Skin epidermis (tissue), 12 donors: ENCODE measurements around the gene DHCR7.

ENCODE experiments used
- H3K27ac ChIP-seq, 21 experiments: fragments of 200-600 bp; sonication (generic) in 11 of 21; one replicate each; pipeline ENCODE4 v1.5.0; 2020; ENCODE audit warnings: mild to moderate bottlenecking in 3 of 21, inconsistent platforms in 2 of 21, moderate library complexity in 2 of 21
- H3K4me3 ChIP-seq, 7 experiments: fragments of 200-600 bp; sonication (generic) in 2 of 7; one replicate each; pipeline ENCODE4 v1.5.0; 2020; ENCODE audit warnings: inconsistent platforms in 2 of 7, mild to moderate bottlenecking in 2 of 7, moderate library complexity in 1 of 7

DHCR7 gene, protein sequence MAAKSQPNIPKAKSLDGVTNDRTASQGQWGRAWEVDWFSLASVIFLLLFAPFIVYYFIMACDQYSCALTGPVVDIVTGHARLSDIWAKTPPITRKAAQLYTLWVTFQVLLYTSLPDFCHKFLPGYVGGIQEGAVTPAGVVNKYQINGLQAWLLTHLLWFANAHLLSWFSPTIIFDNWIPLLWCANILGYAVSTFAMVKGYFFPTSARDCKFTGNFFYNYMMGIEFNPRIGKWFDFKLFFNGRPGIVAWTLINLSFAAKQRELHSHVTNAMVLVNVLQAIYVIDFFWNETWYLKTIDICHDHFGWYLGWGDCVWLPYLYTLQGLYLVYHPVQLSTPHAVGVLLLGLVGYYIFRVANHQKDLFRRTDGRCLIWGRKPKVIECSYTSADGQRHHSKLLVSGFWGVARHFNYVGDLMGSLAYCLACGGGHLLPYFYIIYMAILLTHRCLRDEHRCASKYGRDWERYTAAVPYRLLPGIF

DNA sequence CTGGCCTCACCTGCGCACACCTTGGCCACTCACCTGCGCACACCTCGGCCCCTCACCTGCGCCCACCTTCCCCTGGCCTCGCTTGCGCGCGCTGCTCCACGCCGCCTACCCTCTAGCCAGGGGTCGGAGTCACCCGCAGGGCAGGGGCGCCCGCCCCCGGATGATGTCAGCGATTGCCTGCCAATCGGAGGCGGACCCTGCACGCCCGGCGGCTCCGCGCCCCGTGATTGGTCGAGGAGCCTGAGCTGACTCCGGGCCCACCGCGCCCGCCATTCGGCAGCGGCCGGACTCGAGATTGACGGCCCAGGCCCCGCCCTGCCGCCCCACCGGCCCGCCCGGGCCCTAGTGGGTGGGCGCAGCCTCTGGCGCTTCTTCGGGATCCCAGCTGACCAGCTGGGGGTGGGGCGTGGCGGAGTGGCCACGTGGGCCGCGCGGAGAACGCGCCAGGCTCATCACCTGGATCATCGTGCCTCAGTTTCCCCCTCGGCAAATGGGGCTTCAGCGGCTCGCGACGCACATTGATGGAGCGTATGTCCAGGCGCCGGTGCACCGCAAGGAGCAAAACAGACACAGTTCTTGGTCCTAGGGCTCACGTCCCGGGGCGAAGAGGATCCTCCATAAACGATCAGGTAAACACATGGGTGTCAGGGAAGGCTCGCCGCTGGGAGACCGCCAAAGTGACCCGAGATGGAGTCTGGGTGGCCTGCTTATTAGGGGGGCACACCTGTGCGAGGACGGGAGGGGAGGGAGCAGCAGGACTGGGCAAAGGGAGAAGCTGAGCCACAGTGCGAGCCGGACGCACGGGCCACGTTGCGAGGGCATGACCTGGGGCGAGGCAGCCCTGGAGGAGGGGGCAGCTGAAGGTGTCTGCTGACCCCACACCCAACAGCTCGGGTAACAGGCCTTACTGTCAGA lies at the start of gene DHCR7:
TSS of gene DHCR7 (minus strand) at position 137 of the 915 bp plus-strand sequence. CDS start 3,441 bp downstream, outside the sequence.
- peak within 1 kb of the TSS; percentile 54 to 78 (median 63) for H3K4me3 ChIP-seq
- peak within 1 kb of the TSS in 20 of 21 experiments; percentile 39 to 85 (median 70) for H3K27ac ChIP-seq

DNA sequence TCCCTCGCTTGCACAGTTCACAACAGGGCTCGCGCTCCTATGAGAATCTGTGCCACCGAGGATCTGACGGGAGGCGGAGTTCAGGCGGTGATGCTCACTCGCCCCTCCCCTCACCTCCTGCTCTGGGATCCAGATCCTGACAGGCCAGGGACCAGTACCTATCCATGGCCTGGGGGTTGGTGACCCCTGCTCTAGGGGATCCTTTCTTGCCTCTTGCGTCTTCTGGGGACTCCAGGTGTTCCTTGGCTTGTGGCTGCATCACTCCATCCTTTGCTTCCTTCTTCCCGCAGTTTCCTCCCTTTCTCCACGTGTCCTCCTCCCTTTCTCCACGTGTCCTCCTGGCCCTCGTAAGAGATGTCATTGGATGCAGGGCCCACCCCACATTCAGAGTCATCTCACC lies 48.2 kb upstream of the DHCR7 start:
- H3K27ac ChIP-seq: no peak overlapping the region
- H3K4me3 ChIP-seq: no peak overlapping the region

DNA sequence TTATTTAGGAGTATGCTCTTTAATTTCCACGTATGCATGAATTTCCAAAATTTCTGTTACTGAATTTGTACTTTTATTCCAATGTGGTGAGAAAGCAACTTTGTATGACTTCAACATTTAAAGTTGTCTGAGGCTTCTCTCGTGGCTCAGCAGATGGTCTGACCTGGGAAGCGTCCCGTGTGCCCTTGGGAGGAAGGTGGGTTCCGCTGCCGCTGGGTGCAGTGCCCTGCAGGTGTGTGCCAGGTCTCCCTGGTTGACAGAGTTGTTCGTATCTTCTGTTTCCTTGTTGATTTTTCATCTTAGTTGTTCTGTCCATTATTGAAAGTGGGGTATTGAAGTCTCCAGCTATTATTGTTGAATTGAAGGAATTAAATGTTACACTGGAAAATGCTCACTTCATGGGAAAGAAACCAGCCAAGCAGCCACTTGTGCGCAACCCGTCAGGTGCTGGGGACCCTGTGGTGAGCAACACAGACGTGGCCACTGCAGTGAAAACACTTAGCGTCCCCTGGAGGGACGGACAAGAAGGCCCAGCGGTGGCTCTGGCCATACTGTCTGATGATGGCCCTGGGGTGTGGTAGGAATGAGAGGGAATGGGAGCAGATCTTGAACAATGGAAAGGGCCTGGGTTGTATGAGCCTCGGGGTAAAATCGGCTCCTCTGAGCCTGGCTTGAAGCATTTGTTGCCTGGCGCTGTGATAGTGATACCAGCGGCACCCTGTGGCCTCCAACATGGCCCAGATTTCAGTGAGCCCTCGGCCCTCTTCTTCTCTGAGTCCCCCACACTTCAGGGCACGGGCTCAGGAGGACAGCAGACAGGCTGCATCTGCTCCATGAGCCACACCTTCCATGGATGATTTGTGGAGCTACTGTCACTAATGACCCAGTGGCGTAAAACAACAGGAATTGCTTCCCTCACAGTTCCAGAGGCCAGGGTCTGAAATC lies 47.4 kb upstream of the DHCR7 start:
- no peak overlapping the region for H3K27ac ChIP-seq
- no peak overlapping the region for H3K4me3 ChIP-seq

DNA sequence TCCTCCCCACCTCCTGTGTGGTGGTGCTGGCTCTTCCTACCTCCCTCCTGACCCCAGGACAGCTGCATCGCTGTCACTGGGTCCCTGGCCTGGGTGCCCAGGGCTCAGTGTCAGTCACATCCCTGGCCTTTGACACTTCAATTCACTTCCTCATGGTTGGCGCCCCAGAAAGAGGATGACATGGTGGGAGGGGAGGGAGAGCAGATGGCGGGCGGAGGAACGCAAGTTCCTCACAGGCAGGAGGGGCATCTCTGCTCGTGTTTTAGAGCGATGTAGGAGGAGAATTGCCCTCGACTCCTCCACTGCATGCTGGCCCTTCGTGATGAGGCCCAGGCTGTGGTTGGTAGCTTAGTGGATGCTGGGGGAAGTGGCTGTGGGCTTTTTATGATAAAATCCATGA lies 43.7 kb upstream of the DHCR7 start:
- Histone ChIP-seq H3K27ac (no peak overlapping the region), H3K4me3 (no peak overlapping the region)

DNA sequence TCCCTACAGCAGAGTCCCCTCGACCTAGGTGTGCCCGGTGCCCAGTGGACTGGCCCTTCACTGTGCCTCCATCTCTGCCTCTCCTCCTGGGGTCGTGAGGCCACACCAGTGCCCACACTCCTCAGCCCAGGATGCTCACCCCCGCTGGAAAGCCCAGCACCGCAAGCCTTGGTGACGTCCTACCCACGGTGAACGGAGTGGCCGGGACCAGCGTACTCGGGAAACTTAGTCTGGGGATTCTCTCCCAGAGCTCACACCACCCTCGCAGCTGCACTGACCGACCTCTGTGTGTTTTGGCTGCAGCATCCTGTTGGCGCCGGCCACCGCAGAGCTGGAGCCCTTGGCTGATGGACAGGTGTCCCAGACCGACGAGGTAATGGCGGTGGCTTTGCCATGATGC lies 43.3 kb upstream of the DHCR7 start:
- no peak overlapping the region for H3K4me3 ChIP-seq
- no peak overlapping the region for H3K27ac ChIP-seq

DNA sequence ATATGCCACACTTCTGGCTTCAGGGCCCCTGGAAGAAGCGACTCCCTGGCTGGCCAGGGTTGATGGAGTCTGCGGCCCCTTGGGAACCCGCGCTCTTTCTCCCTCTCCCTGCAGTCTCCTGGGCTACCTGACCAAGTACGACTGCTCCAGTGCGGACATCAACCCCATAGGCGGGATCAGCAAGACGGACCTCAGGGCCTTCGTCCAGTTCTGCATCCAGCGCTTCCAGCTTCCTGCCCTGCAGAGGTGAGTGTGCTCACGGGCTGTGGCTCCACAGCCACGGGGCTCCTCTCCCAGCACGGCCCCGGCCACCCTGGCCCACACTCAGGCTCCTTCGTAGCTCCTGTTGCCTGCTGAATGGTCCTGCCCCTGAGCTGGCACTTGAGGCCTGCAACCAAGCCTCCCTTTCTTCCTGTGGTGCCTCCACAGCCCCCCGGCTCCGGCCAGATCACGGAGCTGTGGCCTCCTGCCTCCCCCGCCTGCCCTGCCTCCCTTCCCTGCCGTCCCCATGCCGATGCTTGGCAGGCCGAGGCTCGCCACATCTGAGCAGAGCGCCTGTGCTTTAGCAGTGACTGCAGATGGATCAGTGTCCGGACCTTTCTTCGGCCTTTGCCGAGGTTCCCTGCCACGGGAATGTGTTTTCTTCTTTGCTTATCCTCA lies 42.7 kb upstream of the DHCR7 start:
- Histone ChIP-seq H3K4me3 (no peak overlapping the region), H3K27ac (no peak overlapping the region)

DNA sequence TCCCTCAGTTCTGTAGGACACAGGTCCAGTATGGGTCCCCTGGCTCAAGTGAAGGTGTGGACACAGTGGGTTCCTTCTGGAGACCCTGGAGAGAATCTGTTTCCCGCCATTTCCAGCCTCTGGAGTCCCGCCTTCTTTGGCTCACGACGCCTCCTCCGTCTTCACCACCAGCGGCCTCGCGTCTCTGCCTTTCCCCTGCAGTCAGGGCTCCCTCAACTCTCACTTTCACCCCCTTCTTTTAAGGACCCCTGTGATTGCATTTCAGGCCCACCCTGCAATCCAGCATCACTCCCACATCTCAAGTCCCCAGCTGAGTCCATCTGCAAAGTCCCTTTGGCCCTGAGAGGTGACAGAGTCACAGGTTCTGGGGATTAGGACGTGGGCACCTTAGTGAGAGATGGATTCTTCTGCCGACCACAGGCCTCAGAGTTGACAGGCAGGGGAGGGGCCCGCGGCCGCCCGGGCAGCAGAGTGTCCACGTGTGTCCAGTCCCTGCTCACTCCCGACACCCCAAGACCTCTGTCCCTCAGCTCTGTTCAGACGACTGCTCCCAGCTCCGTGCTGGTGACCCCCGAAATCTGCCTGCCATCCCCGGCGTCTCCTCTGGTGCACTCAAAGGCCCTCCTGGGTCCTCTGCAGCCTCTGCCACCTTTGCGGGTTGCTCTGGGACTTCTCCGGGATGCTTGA lies 42.0 kb upstream of the DHCR7 start:
- no peak overlapping the region for H3K27ac ChIP-seq

DNA sequence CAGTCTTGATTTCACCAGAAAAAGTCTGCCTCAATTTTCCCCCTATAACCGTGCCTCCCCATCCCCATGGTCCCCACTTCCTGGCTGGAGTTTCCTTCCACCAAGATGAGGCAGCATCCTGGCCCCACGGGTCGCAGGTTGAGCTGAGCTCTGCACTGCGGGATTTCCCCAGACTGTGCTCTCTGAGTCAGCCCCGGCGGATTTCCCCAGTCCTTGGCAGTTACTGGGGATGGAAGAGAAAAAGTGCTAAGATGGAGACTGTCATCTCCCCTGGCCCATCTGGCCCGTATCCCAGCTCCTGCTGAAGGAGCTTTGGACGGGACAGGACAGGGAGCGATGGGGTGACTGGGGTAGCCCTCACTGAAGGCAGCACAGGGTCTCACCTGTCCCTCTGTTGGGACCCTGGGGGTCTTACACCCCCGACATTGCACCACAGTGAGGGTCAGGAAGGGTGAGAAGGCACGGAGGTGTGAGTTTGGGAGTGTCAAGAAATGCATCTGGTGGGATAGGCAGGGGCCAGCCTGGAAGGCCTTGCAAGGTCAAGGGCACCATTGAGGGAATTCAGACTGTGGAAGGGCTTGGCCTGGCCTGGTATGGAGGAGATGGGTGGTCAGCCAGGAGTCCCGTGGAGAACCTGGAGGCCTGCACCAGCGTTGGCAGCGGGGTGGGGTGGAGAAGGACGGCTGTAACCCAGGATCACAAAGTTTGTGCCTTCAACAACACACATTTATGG lies 41.3 kb upstream of the DHCR7 start:
- H3K27ac ChIP-seq: peak overlapping the region in 2 of 21 experiments; percentile 22 to 66
- H3K4me3 ChIP-seq: no peak overlapping the region

More for the DNA sequence above, 42.0 kb upstream of the DHCR7 start:
- H3K4me3 ChIP-seq: no peak overlapping the region

DNA sequence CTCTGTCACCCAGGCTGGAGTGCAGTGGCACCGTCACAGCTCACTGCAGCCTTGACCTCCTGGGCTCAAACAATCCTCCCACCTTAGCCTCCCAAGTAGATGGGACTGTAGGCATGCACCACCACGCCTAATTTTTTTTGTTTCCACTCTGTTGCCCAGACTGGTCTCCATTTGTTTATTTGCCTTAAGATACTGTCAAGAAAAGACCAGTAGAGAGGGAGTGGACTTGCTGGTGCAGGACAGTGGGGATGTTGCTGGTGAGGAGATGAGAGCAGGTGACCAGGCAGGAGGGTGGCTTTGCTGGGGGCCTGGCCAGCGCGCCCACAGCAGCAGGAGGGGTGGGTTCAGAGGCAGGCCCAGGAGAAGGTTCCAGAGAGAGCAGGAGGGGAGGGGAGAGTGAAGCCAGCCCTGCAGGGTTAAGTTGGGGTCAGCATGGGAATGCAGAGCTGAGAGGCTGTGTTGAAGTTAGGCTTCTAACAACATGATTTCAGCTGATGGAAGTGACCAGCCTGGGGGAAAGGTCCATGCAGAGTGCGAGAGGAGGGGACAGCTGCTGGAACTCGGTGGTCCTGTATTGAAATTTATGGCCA lies 40.6 kb upstream of the DHCR7 start:
- Histone ChIP-seq H3K4me3 (no peak overlapping the region), H3K27ac (peak overlapping the region in 5 of 21 experiments; percentile 11 to 66 (median 33))

DNA sequence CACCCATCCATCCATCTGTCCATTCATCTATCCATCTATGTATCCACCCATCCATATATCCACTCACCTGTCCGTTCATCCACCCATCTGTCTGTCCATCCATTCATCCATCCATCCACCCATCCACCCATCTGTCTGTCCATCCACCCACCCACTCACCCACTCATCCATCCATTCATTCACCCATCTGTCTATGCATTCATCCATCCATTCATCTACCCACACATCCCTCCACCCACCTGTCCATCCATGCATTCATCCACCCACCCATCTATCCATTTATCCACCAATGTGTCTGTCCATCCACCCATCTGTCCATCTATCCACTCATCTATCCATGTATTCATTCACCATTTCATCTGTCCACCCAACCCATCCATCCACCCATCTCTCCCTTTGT lies 38.1 kb upstream of the DHCR7 start:
- no peak overlapping the region for H3K27ac ChIP-seq
- H3K4me3 ChIP-seq: no peak overlapping the region

DNA sequence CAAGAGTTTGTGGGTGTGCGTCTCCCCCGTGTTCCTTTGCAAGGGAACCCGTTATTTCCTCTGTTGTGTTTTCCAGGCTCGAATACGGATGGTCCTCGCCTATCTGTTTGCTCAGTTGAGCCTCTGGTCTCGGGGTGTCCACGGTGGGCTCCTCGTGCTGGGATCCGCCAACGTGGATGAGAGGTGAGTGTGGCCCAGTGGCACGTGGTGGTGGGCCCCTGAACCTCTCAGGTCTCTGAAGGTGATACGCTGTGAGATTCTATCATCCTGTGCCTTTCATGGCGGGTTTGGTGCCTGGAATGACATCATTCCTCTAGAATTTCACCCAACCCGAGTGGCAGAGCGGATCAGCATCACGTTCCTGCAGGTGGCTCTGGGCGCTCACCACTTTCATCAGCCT lies 37.3 kb upstream of the DHCR7 start:
- Histone ChIP-seq H3K27ac (no peak overlapping the region), H3K4me3 (no peak overlapping the region)

DNA sequence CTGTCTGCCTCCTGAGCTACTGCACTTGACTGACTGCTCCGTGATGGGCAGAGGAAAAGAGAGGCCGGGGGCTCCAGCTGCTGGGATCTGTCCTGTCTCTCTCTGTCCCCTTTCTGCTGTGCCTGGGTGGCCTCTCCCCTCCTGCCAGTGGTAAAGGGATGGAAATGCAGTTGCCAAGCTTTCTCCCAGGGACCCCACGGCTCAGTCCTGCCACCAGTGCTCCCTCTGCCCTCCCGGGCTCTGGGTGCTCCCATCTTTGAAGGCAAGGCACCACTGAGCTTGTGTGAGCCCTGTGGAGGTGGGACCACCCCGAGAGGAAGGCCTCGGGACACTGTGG lies 36.8 kb upstream of the DHCR7 start:
- no peak overlapping the region for H3K4me3 ChIP-seq

DNA sequence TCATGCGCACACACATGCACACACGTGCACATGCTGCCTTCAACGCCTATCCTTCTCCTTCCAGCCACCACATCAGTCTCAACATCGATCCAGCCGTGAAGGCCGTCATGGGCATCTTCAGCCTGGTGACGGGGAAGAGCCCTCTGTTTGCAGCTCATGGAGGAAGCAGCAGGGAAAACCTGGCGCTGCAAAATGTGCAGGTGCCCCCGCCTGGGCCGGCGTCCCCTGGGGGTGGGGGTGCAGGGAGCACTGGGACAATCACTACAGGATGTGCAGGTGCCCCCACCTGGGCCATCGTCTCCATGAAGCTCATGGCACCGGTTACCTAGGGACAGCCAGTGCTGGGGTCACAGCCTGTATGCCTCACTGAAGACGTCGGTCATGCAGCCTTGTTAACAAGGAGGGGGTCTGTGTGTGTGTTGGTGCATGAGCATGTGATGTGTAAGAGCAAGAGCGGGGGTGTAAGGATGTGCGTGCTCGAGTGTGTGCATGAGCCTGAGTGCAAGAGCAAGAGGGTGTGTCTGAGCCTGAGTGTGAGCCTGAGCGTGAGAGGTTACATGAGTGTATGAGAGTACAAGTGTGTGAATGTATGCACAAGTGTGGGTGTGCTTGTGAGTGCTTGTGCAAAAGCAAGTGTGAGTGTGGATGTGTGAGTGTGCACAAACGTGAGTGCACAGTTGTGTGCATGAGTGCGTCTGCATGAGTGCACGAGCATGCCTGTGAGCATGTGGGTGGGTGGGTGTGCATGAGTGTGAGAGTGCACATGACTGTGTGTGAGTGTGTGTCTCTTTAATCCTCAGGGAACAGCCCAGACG lies 36.3 kb upstream of the DHCR7 start:
- Histone ChIP-seq H3K27ac (no peak overlapping the region), H3K4me3 (no peak overlapping the region)

More for the DNA sequence above, 36.8 kb upstream of the DHCR7 start:
- no peak overlapping the region for H3K27ac ChIP-seq

DNA sequence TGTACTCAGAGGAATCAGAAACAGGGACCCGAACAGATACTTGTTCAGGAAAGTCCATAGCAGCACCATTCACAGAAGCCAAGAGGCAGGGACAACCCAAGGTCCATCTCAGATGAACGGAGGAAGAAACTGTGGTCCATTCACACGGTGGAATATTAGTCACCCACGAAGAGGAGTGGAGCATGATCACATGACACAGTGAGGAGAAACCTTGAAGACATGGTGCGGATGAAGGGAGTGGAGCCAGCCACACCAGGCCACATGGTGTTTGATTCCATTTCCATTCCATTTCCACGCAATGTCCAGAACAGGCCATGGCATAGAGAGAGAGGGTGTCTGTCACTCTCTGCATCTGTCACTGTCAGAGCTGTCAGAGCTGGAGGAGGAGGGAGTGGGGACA lies 35.5 kb upstream of the DHCR7 start:
- H3K27ac ChIP-seq: no peak overlapping the region
- H3K4me3 ChIP-seq: no peak overlapping the region

DNA sequence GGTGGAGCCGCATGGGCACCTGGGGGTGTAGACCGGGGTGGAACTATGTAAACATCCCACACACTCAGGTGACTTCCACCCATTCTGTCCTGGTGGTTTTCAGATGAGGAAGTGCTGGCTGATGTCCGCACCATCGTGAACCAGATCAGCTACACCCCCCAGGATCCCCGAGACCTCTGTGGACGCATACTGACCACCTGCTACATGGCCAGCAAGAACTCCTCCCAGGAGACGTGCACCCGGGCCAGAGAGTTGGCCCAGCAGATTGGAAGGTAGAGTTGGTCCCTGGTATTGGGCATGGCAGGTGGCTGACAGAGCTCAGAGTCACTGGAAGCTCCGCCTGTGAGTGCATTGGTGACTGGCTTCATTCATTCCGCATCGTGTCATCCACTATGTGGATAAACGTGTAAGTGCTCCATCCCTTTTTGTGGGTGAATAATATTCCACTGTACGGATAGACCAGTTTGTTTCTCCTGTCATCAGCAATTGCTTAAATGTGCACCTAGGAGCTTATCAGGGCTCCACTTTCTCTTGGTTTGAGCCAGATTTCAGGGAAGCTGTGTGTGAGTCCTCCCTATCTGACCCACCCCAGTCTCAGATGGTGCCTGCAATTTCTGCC lies 34.7 kb upstream of the DHCR7 start:
- no peak overlapping the region for H3K27ac ChIP-seq
- H3K4me3 ChIP-seq: no peak overlapping the region

DNA sequence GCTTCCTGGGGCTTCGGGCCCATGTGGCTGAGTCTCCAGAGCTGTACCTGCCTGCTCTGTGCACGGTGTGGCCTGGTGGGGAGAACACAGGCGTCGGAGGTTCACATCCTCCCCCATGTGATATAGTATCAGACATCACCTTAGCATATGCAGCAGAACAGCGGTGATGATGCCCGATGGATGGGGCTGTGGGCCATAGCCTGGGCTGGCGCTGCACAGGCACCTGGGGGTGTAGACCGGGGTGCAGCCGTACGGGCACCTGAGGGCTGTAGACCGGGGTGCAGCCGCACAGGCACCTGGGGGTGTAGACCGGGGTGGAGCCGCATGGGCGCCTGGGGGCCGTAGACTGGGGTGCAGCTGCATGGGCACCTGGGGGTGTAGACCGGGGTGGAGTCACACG lies 34.0 kb upstream of the DHCR7 start:
- Histone ChIP-seq H3K27ac (no peak overlapping the region), H3K4me3 (no peak overlapping the region)
